ENCODE measurements around the gene GFAP. TPM values are rescaled to one million over a fixed set of nuclear protein-coding genes. Genes with fewer than 3 reads are reported as not detected.

Gene GFAP
- total RNA-seq, 4 donors from 2014 or later: 1.6 to 37.2 (median 7.3) TPM

- Histone ChIP-seq H3K27me3 (no peaks in the 10 kb centered on the region), H3K36me3 (no peaks in the 10 kb centered on the region), H3K4me3 (no peak overlapping the region), H3K27ac (no peak overlapping the region), H3K4me1 (peaks cover 0 to 14% (median 11%) of the 10 kb centered on the region in 4 donors), H3K9me3 (no peaks in the 10 kb centered on the region)
- no peak for DNase-seq (ENCODE audit: low spot score in 2 of 2)
- 88 to 92% methylated on average over 29 to 32 of the region's 35 CpGs for WGBS, 2 donors
- TF ChIP-seq POLR2A (IDR thresholded peaks at IDR 0.05) (no peak), CTCF (IDR thresholded peaks at IDR 0.05) (no peak), EP300 (IDR thresholded peaks at IDR 0.05) (no peak)
Observed at GRCh38 chr17:44904001-44904984, 11.0 kb downstream of the GFAP start.

GRCh38 chr17:44903012-44903685 is 12.2 kb downstream of the GFAP start:
- H3K4me1 ChIP-seq: peaks cover 0 to 21% (median 17%) of the 10 kb centered on the region in 4 donors
- TF ChIP-seq CTCF (IDR thresholded peaks at IDR 0.05): no peak
- no peak for TF ChIP-seq POLR2A (IDR thresholded peaks at IDR 0.05)
- no peak for TF ChIP-seq EP300 (IDR thresholded peaks at IDR 0.05)
- H3K36me3 ChIP-seq: no peaks in the 10 kb centered on the region
- no peaks in the 10 kb centered on the region for H3K27me3 ChIP-seq
- H3K27ac ChIP-seq: no peak overlapping the region
- WGBS, 2 donors: 53 to 60% methylated on average over 8 of the region's 8 CpGs
- H3K4me3 ChIP-seq: no peak overlapping the region
- no peak for DNase-seq (ENCODE audit: low spot score in 2 of 2)
- no peaks in the 10 kb centered on the region for H3K9me3 ChIP-seq

GRCh38 chr17:44902135-44902760 is 13.1 kb downstream of the GFAP start:
- H3K27ac ChIP-seq: no peak overlapping the region
- TF ChIP-seq CTCF (IDR thresholded peaks at IDR 0.05): no peak
- TF ChIP-seq EP300 (IDR thresholded peaks at IDR 0.05): no peak
- TF ChIP-seq POLR2A (IDR thresholded peaks at IDR 0.05): no peak
- peaks cover 0 to 30% (median 25%) of the 10 kb centered on the region in 4 donors for H3K4me1 ChIP-seq
- WGBS, 2 donors: 86 to 87% methylated on average over 11 to 17 of the region's 17 CpGs
- H3K27me3 ChIP-seq: no peaks in the 10 kb centered on the region
- H3K4me3 ChIP-seq: no peak overlapping the region
- no peak for DNase-seq (ENCODE audit: low spot score in 2 of 2)
- H3K36me3 ChIP-seq: no peaks in the 10 kb centered on the region
- no peaks in the 10 kb centered on the region for H3K9me3 ChIP-seq

GRCh38 chr17:44901411-44901921 is 13.8 kb downstream of the GFAP start:
- Histone ChIP-seq H3K36me3 (peaks cover 0 to under 1% (median 0%) of the 10 kb centered on the region in 3 donors), H3K27ac (no peak overlapping the region), H3K4me1 (peaks cover 0 to 38% (median 26%) of the 10 kb centered on the region in 4 donors), H3K4me3 (no peak overlapping the region), H3K27me3 (no peaks in the 10 kb centered on the region), H3K9me3 (no peaks in the 10 kb centered on the region)
- 65 to 82% methylated on average over 4 of the region's 4 CpGs for WGBS, 2 donors
- DNase-seq (ENCODE audit: low spot score in 2 of 2): no peak
- TF ChIP-seq CTCF (IDR thresholded peaks at IDR 0.05) (no peak), POLR2A (IDR thresholded peaks at IDR 0.05) (no peak), EP300 (IDR thresholded peaks at IDR 0.05) (no peak)
